HepG2 (cell line): ENCODE results near the gene SS18L1. TPM values are rescaled to one million over a fixed set of nuclear protein-coding genes. Genes with fewer than 3 reads are reported as not detected.

Source experiments
- ELF4 ChIP-seq: sonication (generic); formaldehyde crosslinking; IDR thresholded peaks from 2 replicates; pipeline ENCODE4 v1.5.0; 2020; ENCODE audit warnings: missing genetic modification reagents, mild to moderate bottlenecking, moderate library complexity, borderline replicate concordance
- SMYD3 ChIP-seq: sonication (generic); formaldehyde crosslinking; IDR thresholded peaks from 2 replicates; pipeline ENCODE4 v1.8.1; 2023; ENCODE audit warnings: mild to moderate bottlenecking, missing genetic modification reagents
- SUZ12 ChIP-seq: fragments of 150-350 bp; IDR thresholded peaks from 2 replicates; pipeline ENCODE4 v1.6.1; 2014; ENCODE audit warnings: low read depth, low read length
- XRCC5 ChIP-seq: fragments of 200-400 bp; formaldehyde crosslinking; optimal IDR thresholded peaks from 2 replicates; pipeline ENCODE3; 2017; ENCODE audit warnings: mild to moderate bottlenecking, low read length
- ZNF263 ChIP-seq: sonication (generic); formaldehyde crosslinking; IDR thresholded peaks from 2 replicates; pipeline ENCODE4 v1.4.0; 2020; ENCODE audit warnings: missing genetic modification reagents
- ZNF441 ChIP-seq: sonication (generic); formaldehyde crosslinking; IDR thresholded peaks from 2 replicates; pipeline ENCODE4 v1.7.0; 2021; ENCODE audit warnings: missing genetic modification reagents, borderline replicate concordance
- polyA plus RNA-seq, 8 experiments: library from polyadenylated mRNA; depleted of rRNA in 3 of 8; stranded (reverse) in 7 of 8; unstranded in 1 of 8; fragments of >200 nt; fragmentation: Illumina TruSeq in 4 of 8; extraction: Trizol in 4 of 8; gene quantifications; 2 replicates each; pipeline versions ENCODE4 v1.2.1 to v1.2.3, GENCODE V29; 2011 to 2016; ENCODE audit warnings: low read depth in 4 of 8, missing spikeins in 1 of 8, mixed read lengths in 1 of 8; ENCODE audit not compliant: insufficient read depth in 1 of 8
- total RNA-seq, 5 experiments: library from RNA; depleted of rRNA; stranded (reverse); fragments of >200 nt; fragmentation: Illumina TruSeq; extraction: Trizol; gene quantifications; 2 replicates each; pipeline ENCODE4 v1.2.3, GENCODE V29; 2016; ENCODE audit warnings: low read depth in 1 of 5
- TF ChIP-seq, protein P1 (sequence below), 2 experiments: sonication (generic) in 1 of 2; formaldehyde crosslinking in 1 of 2; IDR thresholded peaks; 2 replicates each; pipeline versions ENCODE4 v1.4.0 to v1.6.1; 2018 to 2020; ENCODE audit warnings: missing genetic modification reagents in 2 of 2, borderline replicate concordance in 1 of 2, low read depth in 1 of 2, mild to moderate bottlenecking in 1 of 2, missing biosample characterization in 1 of 2
- TF ChIP-seq, protein P2 (sequence below): sonication (generic); formaldehyde crosslinking; IDR thresholded peaks from 2 replicates; pipeline ENCODE4 v1.5.0; 2020; ENCODE audit warnings: mild to moderate bottlenecking, missing genetic modification reagents, moderate library complexity
- TF ChIP-seq, protein P3 (sequence below): sonication (generic); formaldehyde crosslinking; IDR thresholded peaks from 2 replicates; pipeline ENCODE4 v1.8.0; 2022; ENCODE audit warnings: mild to moderate bottlenecking, missing genetic modification reagents, borderline replicate concordance

Gene SS18L1
- total and polyA plus RNA-seq, 2 of the 13 experiments (the other 11 are each of a cell fraction or from before 2014, with no cell fraction given) = 17.8 to 27.6 TPM

DNA sequence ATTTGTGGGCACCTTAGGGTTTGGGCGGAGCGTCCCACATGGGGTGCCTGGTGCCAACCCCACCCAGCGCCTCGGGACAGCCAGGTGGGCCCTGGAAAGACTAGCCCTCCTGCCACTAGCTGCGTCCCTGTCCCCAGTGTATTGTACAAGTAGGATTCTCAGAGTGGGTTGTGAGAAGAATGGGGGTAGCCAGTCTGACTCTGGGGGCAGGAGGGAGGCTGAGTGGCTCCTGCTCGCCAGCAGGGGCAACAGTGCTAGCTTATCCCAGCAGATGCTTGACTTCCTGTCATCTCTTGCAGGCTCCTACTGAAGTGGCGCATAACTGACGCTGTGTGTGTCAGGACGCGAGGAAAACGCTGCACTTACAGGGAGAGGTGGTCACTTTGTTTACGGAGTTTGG, 9.7 kb upstream of the SS18L1 start (continued):
- peak; percentile 23 for TF ChIP-seq XRCC5
- TF ChIP-seq, protein P1, sequence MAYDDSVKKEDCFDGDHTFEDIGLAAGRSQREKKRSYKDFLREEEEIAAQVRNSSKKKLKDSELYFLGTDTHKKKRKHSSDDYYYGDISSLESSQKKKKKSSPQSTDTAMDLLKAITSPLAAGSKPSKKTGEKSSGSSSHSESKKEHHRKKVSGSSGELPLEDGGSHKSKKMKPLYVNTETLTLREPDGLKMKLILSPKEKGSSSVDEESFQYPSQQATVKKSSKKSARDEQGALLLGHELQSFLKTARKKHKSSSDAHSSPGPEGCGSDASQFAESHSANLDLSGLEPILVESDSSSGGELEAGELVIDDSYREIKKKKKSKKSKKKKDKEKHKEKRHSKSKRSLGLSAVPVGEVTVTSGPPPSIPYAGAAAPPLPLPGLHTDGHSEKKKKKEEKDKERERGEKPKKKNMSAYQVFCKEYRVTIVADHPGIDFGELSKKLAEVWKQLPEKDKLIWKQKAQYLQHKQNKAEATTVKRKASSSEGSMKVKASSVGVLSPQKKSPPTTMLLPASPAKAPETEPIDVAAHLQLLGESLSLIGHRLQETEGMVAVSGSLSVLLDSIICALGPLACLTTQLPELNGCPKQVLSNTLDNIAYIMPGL (CRISPR knock-in tag; IDR thresholded peaks at IDR 0.05; ENCODE audit: borderline replicate concordance in 1 of 2, low read depth in 1 of 2) = no peak
- TF ChIP-seq, protein P2, sequence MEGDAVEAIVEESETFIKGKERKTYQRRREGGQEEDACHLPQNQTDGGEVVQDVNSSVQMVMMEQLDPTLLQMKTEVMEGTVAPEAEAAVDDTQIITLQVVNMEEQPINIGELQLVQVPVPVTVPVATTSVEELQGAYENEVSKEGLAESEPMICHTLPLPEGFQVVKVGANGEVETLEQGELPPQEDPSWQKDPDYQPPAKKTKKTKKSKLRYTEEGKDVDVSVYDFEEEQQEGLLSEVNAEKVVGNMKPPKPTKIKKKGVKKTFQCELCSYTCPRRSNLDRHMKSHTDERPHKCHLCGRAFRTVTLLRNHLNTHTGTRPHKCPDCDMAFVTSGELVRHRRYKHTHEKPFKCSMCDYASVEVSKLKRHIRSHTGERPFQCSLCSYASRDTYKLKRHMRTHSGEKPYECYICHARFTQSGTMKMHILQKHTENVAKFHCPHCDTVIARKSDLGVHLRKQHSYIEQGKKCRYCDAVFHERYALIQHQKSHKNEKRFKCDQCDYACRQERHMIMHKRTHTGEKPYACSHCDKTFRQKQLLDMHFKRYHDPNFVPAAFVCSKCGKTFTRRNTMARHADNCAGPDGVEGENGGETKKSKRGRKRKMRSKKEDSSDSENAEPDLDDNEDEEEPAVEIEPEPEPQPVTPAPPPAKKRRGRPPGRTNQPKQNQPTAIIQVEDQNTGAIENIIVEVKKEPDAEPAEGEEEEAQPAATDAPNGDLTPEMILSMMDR (CRISPR knock-in tag) = 0 out of 2 replicates have a peak, but pooled peaks have one; percentile 16
- no peak for TF ChIP-seq SUZ12
- no peak for TF ChIP-seq ZNF441 (CRISPR knock-in tag)
- TF ChIP-seq SMYD3 (CRISPR knock-in tag) = no peak
- no peak for TF ChIP-seq ELF4
- TF ChIP-seq ZNF263 = no peak
- TF ChIP-seq, protein P3, sequence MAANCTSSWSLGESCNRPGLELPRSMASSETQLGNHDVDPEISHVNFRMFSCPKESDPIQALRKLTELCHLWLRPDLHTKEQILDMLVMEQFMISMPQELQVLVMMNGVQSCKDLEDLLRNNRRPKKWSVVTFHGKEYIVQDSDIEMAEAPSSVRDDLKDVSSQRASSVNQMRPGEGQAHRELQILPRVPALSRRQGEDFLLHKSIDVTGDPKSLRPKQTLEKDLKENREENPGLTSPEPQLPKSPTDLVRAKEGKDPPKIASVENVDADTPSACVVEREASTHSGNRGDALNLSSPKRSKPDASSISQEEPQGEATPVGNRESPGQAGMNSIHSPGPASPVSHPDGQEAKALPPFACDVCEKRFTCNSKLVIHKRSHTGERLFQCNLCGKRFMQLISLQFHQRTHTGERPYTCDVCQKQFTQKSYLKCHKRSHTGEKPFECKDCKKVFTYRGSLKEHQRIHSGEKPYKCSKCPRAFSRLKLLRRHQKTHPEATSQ = no peak
